HepG2 (cell line): ENCODE data around the gene ARL6IP4. TPM values are rescaled to one million over a fixed set of nuclear protein-coding genes. Genes with fewer than 3 reads are reported as not detected.

Experiments
- ATAC-seq: fragments of 200-7000 bp; cut with Tn5 transposase; 3 replicates; pipeline ENCODE4 v1.9.1; 2020; ENCODE audit warnings: mild to moderate bottlenecking, moderate library complexity
- BruUV-seq: library from RNA; stranded (reverse); fragments of 400-500 nt; replicated peaks from 2 replicates; lab custom pipeline; 2021; lab: Mats Ljungman, UMichigan
- CTCF ChIA-PET: fragments of 300-600 bp; formaldehyde crosslinking; extraction: SDS; loops from one replicate; lab custom pipeline; 2021; ENCODE audit warnings: low total read pairs, inconsistent platforms, low intra/inter-chr PET ratio; lab: Yijun Ruan, JAX
- POLR2A ChIA-PET: fragments of 350-600 bp; sonication (Branson Sonifier 250); formaldehyde crosslinking; loops from one replicate; lab custom pipeline; 2020; ENCODE audit warnings: antibody characterized with exemption, inconsistent platforms; lab: Yijun Ruan, JAX
- DNase-seq: peaks from one replicate; pipeline ENCODE4 v3.0.0-alpha.2; 2015; ENCODE audit warnings: low spot score
- FAIRE-seq: peaks from 3 replicates; lab custom pipeline; 2011; peaks lifted over from hg19 to GRCh38; lab: Jason Lieb, UNC
- H2AFZ ChIP-seq: one replicate; pipeline ENCODE4 v1.6.1; 2011; ENCODE audit warnings: low read length, inconsistent platforms
- H3K27ac ChIP-seq: fragments of 300-600 bp; 3 replicates; pipeline ENCODE4 v1.8.0; 2011; ENCODE audit warnings: mixed run types, mild to moderate bottlenecking, mixed read lengths, low read length, inconsistent platforms; ENCODE audit not compliant: insufficient read depth; ENCODE audit errors: extremely low read length
- H3K27me3 ChIP-seq, 2 experiments: fragments of 200-600 bp in 1 of 2; 2 replicates in 1 of 2; 3 replicates in 1 of 2; pipeline versions ENCODE4 v1.6.0 to v1.8.0; 2011; ENCODE audit warnings: low read length in 2 of 2, mild to moderate bottlenecking in 2 of 2, moderate library complexity in 2 of 2, inconsistent platforms in 1 of 2; ENCODE audit not compliant: insufficient read depth in 2 of 2, control insufficient read depth in 1 of 2
- H3K36me3 ChIP-seq, 2 experiments: fragments of 200-600 bp in 1 of 2; replicated peaks in 1 of 2; 2 replicates in 1 of 2; 3 replicates in 1 of 2; pipeline versions ENCODE4 v1.5.1 to v1.8.0; 2011; ENCODE audit warnings: low read length in 2 of 2, inconsistent platforms in 1 of 2; ENCODE audit not compliant: insufficient read depth in 2 of 2, control insufficient read depth in 1 of 2
- H3K4me1 ChIP-seq: 2 replicates; pipeline ENCODE4 v1.5.1; 2012; ENCODE audit warnings: low read length, inconsistent platforms; ENCODE audit not compliant: insufficient read depth
- H3K4me2 ChIP-seq: 2 replicates; pipeline ENCODE4 v1.6.0; 2011; ENCODE audit warnings: low read depth, low read length, inconsistent platforms
- H3K4me3 ChIP-seq, 3 experiments: fragments of 200-600 bp in 1 of 3; sonication (generic), shearing (Covaris generic) in 1 of 3; replicated peaks in 1 of 3; 2 replicates each; pipeline ENCODE4 v1.5.1; 2011 to 2016; ENCODE audit warnings: low read length in 3 of 3, inconsistent platforms in 2 of 3, low read depth in 2 of 3, mild to moderate bottlenecking in 2 of 3, control low read depth in 1 of 3, mixed read lengths in 1 of 3; ENCODE audit not compliant: insufficient read depth in 1 of 3
- H3K79me2 ChIP-seq: one replicate; pipeline ENCODE4 v1.6.1; 2011; ENCODE audit warnings: low read length, inconsistent platforms; ENCODE audit not compliant: insufficient read depth
- H3K9ac ChIP-seq: 2 replicates; pipeline ENCODE4 v1.6.0; 2011; ENCODE audit warnings: mild to moderate bottlenecking, low read depth, low read length, inconsistent platforms; ENCODE audit not compliant: insufficient read depth
- H3K9me3 ChIP-seq: 2 replicates; pipeline ENCODE4 v1.5.1; 2012; ENCODE audit warnings: mild to moderate bottlenecking, low read length
- H4K20me1 ChIP-seq: 2 replicates; pipeline ENCODE4 v1.6.0; 2011; ENCODE audit warnings: inconsistent platforms, mild to moderate bottlenecking, low read length, moderate library complexity; ENCODE audit not compliant: insufficient read depth
- AGO1 ChIP-seq: fragments of 200-400 bp; formaldehyde crosslinking; IDR thresholded peaks from 2 replicates; pipeline ENCODE4 v1.6.1; 2017; ENCODE audit warnings: mild to moderate bottlenecking, low read depth, low read length, moderate library complexity; ENCODE audit not compliant: poor library complexity, severe bottlenecking
- BCL6 ChIP-seq: IDR thresholded peaks from 2 replicates; pipeline ENCODE4 v1.6.1; 2016; ENCODE audit warnings: missing genetic modification reagents, missing compliant biosample characterization
- BHLHE40 ChIP-seq: IDR thresholded peaks from 2 replicates; pipeline ENCODE4 v1.6.1; 2011; ENCODE audit warnings: low read length, improper control_type of control experiment
- DBP ChIP-seq: sonication (generic); formaldehyde crosslinking; IDR thresholded peaks from 2 replicates; pipeline ENCODE4 v1.4.0; 2020; ENCODE audit warnings: missing genetic modification reagents; ENCODE audit errors: not compliant biosample characterization
- ELF1 ChIP-seq: sonication (generic); formaldehyde crosslinking; IDR thresholded peaks from 2 replicates; pipeline ENCODE4 v1.4.0; 2020; ENCODE audit warnings: missing genetic modification reagents
- KAT8 ChIP-seq: IDR thresholded peaks from 2 replicates; pipeline ENCODE4 v1.6.1; 2016; ENCODE audit warnings: missing genetic modification reagents, missing compliant biosample characterization
- MBD4 ChIP-seq: IDR thresholded peaks from 2 replicates; pipeline ENCODE4 v1.6.1; 2012; ENCODE audit warnings: low read length, inconsistent platforms, borderline replicate concordance
- NR3C1 ChIP-seq: sonication (generic); formaldehyde crosslinking; IDR thresholded peaks from 2 replicates; pipeline ENCODE4 v1.4.0; 2020; ENCODE audit warnings: missing genetic modification reagents
- TSC22D2 ChIP-seq: sonication (generic); formaldehyde crosslinking; IDR thresholded peaks from 2 replicates; pipeline ENCODE4 v1.5.1; 2020; ENCODE audit warnings: missing genetic modification reagents, mild to moderate bottlenecking, borderline replicate concordance
- ZNF124 ChIP-seq: sonication (generic); formaldehyde crosslinking; IDR thresholded peaks from 2 replicates; pipeline ENCODE4 v1.4.0; 2020; ENCODE audit warnings: missing genetic modification reagents
- ZNF556 ChIP-seq: sonication (generic); formaldehyde crosslinking; IDR thresholded peaks from 2 replicates; pipeline ENCODE4 v1.4.0; 2020; ENCODE audit warnings: mild to moderate bottlenecking, missing genetic modification reagents, borderline replicate concordance
- ZNF775 ChIP-seq: sonication (generic); formaldehyde crosslinking; IDR thresholded peaks from 2 replicates; pipeline ENCODE4 v1.4.0; 2020; ENCODE audit warnings: missing genetic modification reagents, mild to moderate bottlenecking, moderate library complexity, borderline replicate concordance
- ZSCAN22 ChIP-seq: sonication (generic); formaldehyde crosslinking; IDR thresholded peaks from 2 replicates; pipeline ENCODE4 v1.4.0; 2020; ENCODE audit warnings: mild to moderate bottlenecking, missing genetic modification reagents
- WGBS: methylation state at CpG from one replicate; pipeline ENCODE4 v1.1.6; 2017; ENCODE audit warnings: low lambda C conversion rate; 5-methylcytosine and 5-hydroxymethylcytosine counted together
- in situ Hi-C: cut with HindIII; loops from 2 replicates; pipeline ENCODE4 v1.10.0; 2017; ENCODE audit warnings: low pct_unique_long_range_greater_than_20kb; ENCODE audit not compliant: extremely low pct_ligation_motif_present
- intact Hi-C: fragments of 100-400 bp; cut with micrococcal nuclease; formaldehyde crosslinking; loops from one replicate; pipeline ENCODE4 v1.10.0; 2022; ENCODE audit not compliant: unreplicated experiment
- polyA plus RNA-seq, 8 experiments: library from polyadenylated mRNA; depleted of rRNA in 3 of 8; stranded (reverse) in 7 of 8; unstranded in 1 of 8; fragments of >200 nt; fragmentation: Illumina TruSeq in 4 of 8; extraction: Trizol in 4 of 8; gene quantifications; 2 replicates each; pipeline versions ENCODE4 v1.2.1 to v1.2.3, GENCODE V29; 2011 to 2016; ENCODE audit warnings: low read depth in 4 of 8, missing spikeins in 1 of 8, mixed read lengths in 1 of 8; ENCODE audit not compliant: insufficient read depth in 1 of 8
- total RNA-seq, 5 experiments: library from RNA; depleted of rRNA; stranded (reverse); fragments of >200 nt; fragmentation: Illumina TruSeq; extraction: Trizol; gene quantifications; 2 replicates each; pipeline ENCODE4 v1.2.3, GENCODE V29; 2016; ENCODE audit warnings: low read depth in 1 of 5
- TF ChIP-seq, protein P1 (sequence below): fragments of 450-650 bp; IDR thresholded peaks from 2 replicates; pipeline ENCODE4 v1.6.1; 2016

Gene ARL6IP4
- total and polyA plus RNA-seq, 2 of the 13 experiments (the other 11 are each of a cell fraction or from before 2014, with no cell fraction given): 155 to 220 TPM

DNA sequence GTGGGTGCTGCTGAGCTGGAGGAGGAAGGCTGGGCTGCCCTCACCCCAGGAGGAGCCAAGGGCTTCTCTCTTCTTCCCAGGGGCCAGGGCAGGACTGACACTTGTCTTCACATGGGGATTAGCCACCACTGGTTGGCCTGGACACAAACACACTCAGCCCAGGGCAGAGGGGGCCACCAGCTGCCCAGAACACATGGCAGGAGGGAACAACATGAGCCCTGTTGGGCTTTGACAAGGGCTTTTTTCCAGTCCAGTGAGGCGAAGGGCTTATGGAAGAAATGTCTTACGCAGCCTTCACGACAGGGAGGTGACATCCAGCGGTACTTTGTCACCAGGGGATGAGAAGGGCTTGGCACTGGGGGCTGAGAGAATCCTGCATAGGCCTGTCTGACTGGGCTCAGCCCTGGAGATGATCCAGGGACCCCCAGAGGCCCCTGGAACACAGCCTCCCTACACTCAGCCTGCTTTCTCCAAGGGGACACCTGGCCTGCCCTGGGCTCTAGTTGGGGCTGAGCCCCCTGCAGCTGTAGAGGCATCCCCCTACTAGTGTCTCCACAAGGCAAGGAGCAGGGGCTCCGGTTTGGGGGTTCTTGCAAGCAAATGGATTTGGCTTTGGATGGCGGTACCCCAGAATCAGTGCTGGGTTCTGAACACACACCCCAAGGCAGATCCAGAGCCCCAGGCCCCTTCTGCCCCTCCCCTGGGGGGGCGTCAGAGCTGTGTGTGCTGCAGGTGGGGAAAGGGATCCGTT lies 18.9 kb downstream of the ARL6IP4 start:
- no peak for DNase-seq
- Histone ChIP-seq H4K20me1 (no peaks in the 10 kb centered on the region), H3K4me1 (peaks cover 12% of the 10 kb centered on the region), H3K27me3 (no peaks in the 10 kb centered on the region; a peak in 1 of 5 replicates), H3K36me3 (peaks cover 3 to 7% of the 10 kb centered on the region in 2 experiments; a peak in 3 of 5 replicates), H3K9me3 (no peaks in the 10 kb centered on the region), H3K9ac (no peak overlapping the region), H2AFZ (no peak overlapping the region), H3K79me2 (no peaks in the 10 kb centered on the region), H3K4me2 (no peak overlapping the region), H3K4me3 (no peak overlapping the region), H3K27ac (no peak overlapping the region)
- POLR2A ChIA-PET: no interaction called here
- TF ChIP-seq DBP (CRISPR knock-in tag): no peak
- TF ChIP-seq, protein P1, sequence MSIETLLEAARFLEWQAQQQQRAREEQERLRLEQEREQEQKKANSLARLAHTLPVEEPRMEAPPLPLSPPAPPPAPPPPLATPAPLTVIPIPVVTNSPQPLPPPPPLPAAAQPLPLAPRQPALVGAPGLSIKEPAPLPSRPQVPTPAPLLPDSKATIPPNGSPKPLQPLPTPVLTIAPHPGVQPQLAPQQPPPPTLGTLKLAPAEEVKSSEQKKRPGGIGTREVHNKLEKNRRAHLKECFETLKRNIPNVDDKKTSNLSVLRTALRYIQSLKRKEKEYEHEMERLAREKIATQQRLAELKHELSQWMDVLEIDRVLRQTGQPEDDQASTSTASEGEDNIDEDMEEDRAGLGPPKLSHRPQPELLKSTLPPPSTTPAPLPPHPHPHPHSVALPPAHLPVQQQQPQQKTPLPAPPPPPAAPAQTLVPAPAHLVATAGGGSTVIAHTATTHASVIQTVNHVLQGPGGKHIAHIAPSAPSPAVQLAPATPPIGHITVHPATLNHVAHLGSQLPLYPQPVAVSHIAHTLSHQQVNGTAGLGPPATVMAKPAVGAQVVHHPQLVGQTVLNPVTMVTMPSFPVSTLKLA: no peak
- no peak for TF ChIP-seq ZNF775 (CRISPR knock-in tag)
- TF ChIP-seq ZNF556 (CRISPR knock-in tag): no peak
- no peak for TF ChIP-seq BCL6 (CRISPR knock-in tag)
- TF ChIP-seq KAT8 (CRISPR knock-in tag): no peak
- TF ChIP-seq TSC22D2 (CRISPR knock-in tag): no peak
- TF ChIP-seq MBD4: no peak
- TF ChIP-seq NR3C1 (CRISPR knock-in tag): no peak
- TF ChIP-seq BHLHE40: no peak
- no peak for TF ChIP-seq ELF1 (CRISPR knock-in tag)
- TF ChIP-seq ZNF124: no peak
- no peak for TF ChIP-seq AGO1
- TF ChIP-seq ZSCAN22 (CRISPR knock-in tag): no peak
- CTCF ChIA-PET: no interaction called here
- FAIRE-seq: no peak
- intact Hi-C loops: no loop called here
- BruUV-seq: no TSS peak
- no peak for ATAC-seq
- in situ Hi-C loops: no loop called here
- WGBS: 100% methylated on average over 2 of the region's 8 CpGs
